Epidermal melanocyte (primary cell): ENCODE results near the gene COPS9.

Experiments used
- DNase-seq: peaks from one replicate; pipeline ENCODE4 v3.0.0; 2011; ENCODE audit warnings: low spot score; ENCODE audit not compliant: insufficient read length

The COPS9 gene

DNA sequence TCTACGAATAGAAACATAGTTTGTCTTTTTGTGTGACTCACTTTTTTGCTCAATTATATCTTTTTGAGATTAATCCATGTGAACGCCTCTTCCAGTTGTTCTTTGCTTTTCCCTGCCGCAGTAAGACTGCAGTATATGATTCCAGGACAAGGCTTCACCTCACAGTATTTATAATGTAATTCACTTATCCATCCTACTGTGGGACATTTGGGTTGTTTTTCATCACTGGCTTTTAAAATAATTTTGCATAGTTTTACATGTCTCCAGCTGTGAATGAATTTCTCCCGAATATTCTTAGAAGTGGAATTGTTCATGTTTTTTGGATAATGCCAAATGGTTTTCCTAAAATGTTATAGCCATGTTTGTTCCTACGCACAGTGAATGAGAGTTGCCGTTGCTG is 21.9 kb downstream of the COPS9 start:
- no peak for DNase-seq

DNA sequence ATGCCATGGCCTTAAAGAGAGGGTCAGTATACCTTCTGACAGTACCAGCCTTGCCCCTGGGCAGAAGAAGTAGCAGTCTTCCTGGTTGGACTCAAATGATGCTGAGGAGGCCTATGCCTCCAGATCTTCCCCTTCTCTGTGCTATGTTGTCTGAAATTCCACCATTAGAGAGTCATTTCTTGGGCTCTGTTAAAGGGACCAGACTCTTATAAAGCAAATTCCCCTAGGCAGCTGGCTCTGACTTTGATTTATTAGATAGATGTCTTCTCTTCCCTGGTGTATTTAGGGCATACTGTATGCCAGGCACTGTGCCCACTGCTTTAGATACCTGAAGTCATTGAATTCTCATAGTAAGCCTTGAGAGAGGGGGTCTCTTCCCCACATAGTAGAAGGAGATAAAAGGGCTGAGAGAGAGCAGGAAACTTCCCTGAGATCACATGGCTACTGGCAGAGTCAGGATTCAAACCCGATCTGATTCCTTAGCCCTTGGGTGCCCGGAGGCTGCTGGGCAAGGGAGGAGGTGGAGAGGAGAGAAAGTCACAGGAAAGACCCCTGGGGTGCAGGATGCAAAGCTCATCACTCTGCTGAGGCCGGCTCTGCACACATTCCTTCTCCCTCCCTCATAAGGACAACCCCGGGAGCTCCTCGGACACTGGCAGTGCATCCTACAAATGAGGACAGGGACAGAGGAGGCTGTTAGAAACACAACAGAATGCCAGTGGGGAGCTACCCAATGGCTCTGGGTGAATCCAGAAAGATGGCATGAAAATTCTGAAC is 23.0 kb downstream of the COPS9 start:
- DNase-seq: no peak

GRCh38 chr2:240111253-240111652 is 24.9 kb downstream of the COPS9 start:
- no peak for DNase-seq

DNA sequence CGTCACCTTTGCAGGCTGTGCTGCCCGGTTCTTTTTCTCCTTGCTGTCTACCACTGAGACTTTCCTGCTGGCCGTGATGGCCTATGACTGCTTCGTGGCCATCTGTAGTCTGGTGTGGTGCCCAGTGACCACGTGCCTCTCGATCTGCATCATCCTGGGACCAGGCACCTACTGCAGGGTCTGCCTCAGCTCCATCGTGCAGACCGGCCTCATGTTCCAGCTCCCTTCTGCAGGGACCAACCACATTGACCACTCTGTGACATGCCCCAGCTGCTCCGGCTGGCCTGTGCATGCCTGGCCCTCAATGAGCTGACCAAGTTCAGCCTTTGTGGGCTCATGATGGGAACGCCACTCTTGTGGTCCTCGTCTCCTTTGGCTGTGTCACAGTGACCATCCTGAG is 26.7 kb downstream of the COPS9 start:
- no peak for DNase-seq

DNA sequence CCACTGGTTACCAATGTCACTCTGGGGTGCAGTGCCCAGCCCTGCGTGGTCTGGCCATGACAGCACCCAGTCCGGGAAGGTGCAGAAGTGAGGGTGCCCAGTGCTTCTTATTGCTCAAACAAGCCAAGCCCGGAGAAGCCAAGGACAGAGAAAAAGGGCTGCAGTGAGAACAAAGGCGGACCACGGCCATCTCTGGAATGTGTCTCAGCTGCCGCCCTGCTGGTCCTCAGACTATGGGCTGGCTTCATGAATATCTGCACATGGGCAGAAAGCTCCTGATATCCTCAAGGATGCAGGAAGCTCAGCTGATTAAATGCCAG is 28.7 kb downstream of the COPS9 start:
- DNase-seq: no peak

- no peak for DNase-seq
Observed at GRCh38 chr2:240106765-240107476, 29.2 kb downstream of the COPS9 start.

DNA sequence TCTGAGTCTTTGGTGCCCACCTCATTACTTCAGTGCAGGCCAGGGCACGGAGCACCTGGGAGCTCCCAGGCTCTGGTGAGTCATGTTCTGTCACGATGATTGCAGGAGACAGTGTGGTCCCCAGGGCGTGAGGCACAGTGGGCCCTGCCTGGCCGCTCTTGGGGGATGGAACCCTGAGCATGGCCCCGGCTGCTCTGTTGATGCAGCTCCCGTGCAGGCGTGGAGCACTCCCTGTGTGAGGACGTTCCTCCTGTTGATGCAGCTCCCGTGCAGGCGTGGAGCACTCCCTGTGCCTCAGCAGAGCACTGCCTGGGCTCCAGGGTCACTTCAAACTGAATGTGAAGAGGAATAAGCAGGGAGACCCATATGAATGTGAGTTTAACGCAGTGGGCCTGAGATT is 30.1 kb downstream of the COPS9 start:
- no peak for DNase-seq

GRCh38 chr2:240103136-240103535 is 33.0 kb downstream of the COPS9 start:
- no peak for DNase-seq

GRCh38 chr2:240098349-240098748 is 37.8 kb downstream of the COPS9 start:
- DNase-seq: no peak

GRCh38 chr2:240095556-240096523 is 40.3 kb downstream of the COPS9 start:
- no peak for DNase-seq

- no peak for DNase-seq
Observed at GRCh38 chr2:240089306-240089705, 46.8 kb downstream of the COPS9 start.

- no peak for DNase-seq
Observed at GRCh38 chr2:240086563-240086962, 49.5 kb downstream of the COPS9 start.
